ENCODE results near the gene CFAP46. TPM values are rescaled to one million over a fixed set of nuclear protein-coding genes. Genes with fewer than 3 reads are reported as not detected.
"Not testable (repeated sequence)": the region's sequence is repeated elsewhere in the genome, so short reads cannot be mapped to it uniquely, and the experiment has no call there.

Gene CFAP46
- total RNA-seq, 3 donors from 2014 or later (not counting 1 experiment from before 2014, with no cell fraction given) = 0.35 TPM; not detected in 2

- H3K4me1 Mint-ChIP-seq = peaks cover 0 to 14% of the 10 kb centered on the region in 2 donors
- peak overlapping the region in 1 of 2 donors; percentile 77 for H3K27ac Mint-ChIP-seq
- Histone ChIP-seq H3K27ac (ENCODE audit: low read length) (no peak overlapping the region), H3K9me3 (ENCODE audit: control insufficient read depth, insufficient read depth, low read length) (no peaks in the 10 kb centered on the region), H3K36me3 (ENCODE audit: control insufficient read depth, insufficient read depth, low read length) (no peaks in the 10 kb centered on the region), H3K4me3 (ENCODE audit: low read length) (no peak overlapping the region), H3K4me1 (ENCODE audit: control insufficient read depth, insufficient read depth, low read length) (peaks cover 7% of the 10 kb centered on the region), H3K27me3 (ENCODE audit: control insufficient read depth, insufficient read depth, low read length) (no peaks in the 10 kb centered on the region)
- no peak for ATAC-seq
- peak in 1 of 2 donors; percentile 9 for DNase-seq
- H3K27me3 Mint-ChIP-seq (ENCODE audit: low read depth in 2 of 2) = no peaks in the 10 kb centered on the region
- no peak for TF ChIP-seq CTCF (IDR thresholded peaks at IDR 0.05)
- no peaks in the 10 kb centered on the region for H3K9me3 Mint-ChIP-seq
- WGBS (ENCODE audit: insufficient coverage) = 95% methylated on average over 25 of the region's 25 CpGs
- intact Hi-C loops (cut with micrococcal nuclease) = no loop called here
- H3K4me3 Mint-ChIP-seq = no peak overlapping the region
- no peaks in the 10 kb centered on the region for H3K36me3 Mint-ChIP-seq
These were observed 9.7 kb downstream of the CFAP46 start for GRCh38 chr10:132932461-132933307.

GRCh38 chr10:132931258-132932250, 10.8 kb downstream of the CFAP46 start:
- WGBS (ENCODE audit: insufficient coverage) = 58% methylated on average over 6 of the region's 6 CpGs
- H3K4me3 ChIP-seq (ENCODE audit: low read length); H3K27me3 ChIP-seq (ENCODE audit: control insufficient read depth, insufficient read depth, low read length); H3K9me3 ChIP-seq (ENCODE audit: control insufficient read depth, insufficient read depth, low read length); H3K27ac ChIP-seq (ENCODE audit: low read length); H3K9me3 Mint-ChIP-seq; H3K4me3 Mint-ChIP-seq; H3K4me1 ChIP-seq (ENCODE audit: control insufficient read depth, insufficient read depth, low read length); ATAC-seq; H3K36me3 Mint-ChIP-seq; H3K27me3 Mint-ChIP-seq (ENCODE audit: low read depth in 2 of 2); H3K36me3 ChIP-seq (ENCODE audit: control insufficient read depth, insufficient read depth, low read length); intact Hi-C loops (cut with micrococcal nuclease): not testable (repeated sequence)
- DNase-seq = peak in 1 of 2 donors; percentile 12
- H3K4me1 Mint-ChIP-seq = peaks cover 0 to 14% of the 10 kb centered on the region in 2 donors
- peak overlapping the region in 1 of 2 donors; percentile 77 for H3K27ac Mint-ChIP-seq

- H3K9me3 ChIP-seq (ENCODE audit: control insufficient read depth, insufficient read depth, low read length); H3K4me1 ChIP-seq (ENCODE audit: control insufficient read depth, insufficient read depth, low read length); DNase-seq; ATAC-seq; H3K27me3 Mint-ChIP-seq (ENCODE audit: low read depth in 2 of 2); H3K4me3 Mint-ChIP-seq; H3K36me3 Mint-ChIP-seq; H3K9me3 Mint-ChIP-seq; H3K4me3 ChIP-seq (ENCODE audit: low read length); intact Hi-C loops (cut with micrococcal nuclease); H3K27me3 ChIP-seq (ENCODE audit: control insufficient read depth, insufficient read depth, low read length); H3K27ac Mint-ChIP-seq; H3K36me3 ChIP-seq (ENCODE audit: control insufficient read depth, insufficient read depth, low read length); H3K27ac ChIP-seq (ENCODE audit: low read length): not testable (repeated sequence)
- H3K4me1 Mint-ChIP-seq = peaks cover 0 to 14% of the 10 kb centered on the region in 2 donors
- WGBS (ENCODE audit: insufficient coverage) = 40% methylated on average over 2 of the region's 3 CpGs
These were observed 11.7 kb downstream of the CFAP46 start for GRCh38 chr10:132930701-132931100.

- peaks cover 7% of the 10 kb centered on the region for H3K4me1 ChIP-seq (ENCODE audit: control insufficient read depth, insufficient read depth, low read length)
- no peaks in the 10 kb centered on the region for H3K9me3 ChIP-seq (ENCODE audit: control insufficient read depth, insufficient read depth, low read length)
- intact Hi-C loops (cut with micrococcal nuclease) = no loop called here
- peak overlapping the region in 1 of 2 donors; percentile 18 for H3K27ac Mint-ChIP-seq
- no peaks in the 10 kb centered on the region for H3K27me3 Mint-ChIP-seq (ENCODE audit: low read depth in 2 of 2)
- H3K4me3 ChIP-seq (ENCODE audit: low read length) = no peak overlapping the region
- H3K27me3 ChIP-seq (ENCODE audit: control insufficient read depth, insufficient read depth, low read length) = no peaks in the 10 kb centered on the region
- no peak for ATAC-seq
- H3K4me1 Mint-ChIP-seq = peaks cover 0 to 14% of the 10 kb centered on the region in 2 donors
- H3K4me3 Mint-ChIP-seq = no peak overlapping the region
- no peak for DNase-seq
- H3K9me3 Mint-ChIP-seq = no peaks in the 10 kb centered on the region
- WGBS (ENCODE audit: insufficient coverage) = 77% methylated on average over 9 of the region's 10 CpGs
- no peaks in the 10 kb centered on the region for H3K36me3 ChIP-seq (ENCODE audit: control insufficient read depth, insufficient read depth, low read length)
- H3K27ac ChIP-seq (ENCODE audit: low read length) = peak overlapping the region; percentile 38
- no peak for TF ChIP-seq CTCF (IDR thresholded peaks at IDR 0.05)
- no peaks in the 10 kb centered on the region for H3K36me3 Mint-ChIP-seq
These were observed 12.3 kb downstream of the CFAP46 start for GRCh38 chr10:132929953-132930548.

Measured in natural killer cell (primary cell).